Gastrocnemius medialis (tissue), 4 donors: ENCODE measurements around the gene SULT6B1. TPM values are rescaled to one million over a fixed set of nuclear protein-coding genes. Genes with fewer than 3 reads are reported as not detected.
"Not testable (repeated sequence)": the region's sequence is repeated elsewhere in the genome, so short reads cannot be mapped to it uniquely, and the experiment has no call there.

ENCODE experiments used
- ATAC-seq, 2 donors: fragments of 150-250 bp; one replicate each; pipeline ENCODE4 v1.9.1; 2016
- DNase-seq, 2 donors: peaks; one replicate each; pipeline ENCODE4 v3.0.0-alpha.2; 2019
- H3K27ac ChIP-seq, 4 donors: fragments of 200-600 bp; sonication (generic); 1 replicate in 1 of 4; 2 replicates in 3 of 4; pipeline ENCODE4 v1.5.1; 2016 to 2018; ENCODE audit warnings: mild to moderate bottlenecking in 2 of 4, moderate library complexity in 1 of 4
- H3K27me3 ChIP-seq, 3 donors: fragments of 200-600 bp; sonication (generic) in 2 of 3; 1 replicate in 1 of 3; 2 replicates in 2 of 3; pipeline versions ENCODE4 v1.5.1 to v1.6.0; 2016 to 2019; ENCODE audit warnings: mild to moderate bottlenecking in 1 of 3, moderate library complexity in 1 of 3
- H3K36me3 ChIP-seq, 2 donors: fragments of 200-600 bp; sonication (generic) in 1 of 2; one replicate each; pipeline ENCODE4 v1.5.1; 2017 to 2018
- H3K4me1 ChIP-seq, 2 donors: fragments of 200-600 bp; sonication (generic) in 1 of 2; one replicate each; pipeline ENCODE4 v1.5.1; 2016 to 2017; ENCODE audit warnings: mild to moderate bottlenecking in 2 of 2
- H3K4me3 ChIP-seq, 4 donors: fragments of 200-600 bp; sonication (generic) in 3 of 4; 1 replicate in 1 of 4; 2 replicates in 3 of 4; pipeline ENCODE4 v1.5.1; 2016 to 2019; ENCODE audit warnings: mild to moderate bottlenecking in 2 of 4
- H3K9me3 ChIP-seq, 3 donors: fragments of 200-600 bp; sonication (generic) in 2 of 3; 1 replicate in 1 of 3; 2 replicates in 2 of 3; pipeline ENCODE4 v1.5.1; 2016 to 2019
- CTCF ChIP-seq, 5 experiments: fragments of 450-650 bp in 3 of 5; fragments of 200-600 bp in 2 of 5; sonication (generic) in 2 of 5; IDR thresholded peaks in 4 of 5; conservative IDR thresholded peaks in 1 of 5; 1 replicate in 4 of 5; 2 replicates in 1 of 5; pipeline ENCODE4 v1.5.1; 2016 to 2019; ENCODE audit warnings: antibody characterized with exemption in 5 of 5, mild to moderate bottlenecking in 3 of 5, moderate library complexity in 3 of 5
- POLR2A ChIP-seq, 2 donors: fragments of 450-650 bp; IDR thresholded peaks; one replicate each; pipeline ENCODE4 v1.6.1; 2017; ENCODE audit warnings: antibody characterized with exemption in 2 of 2, mild to moderate bottlenecking in 2 of 2, moderate library complexity in 2 of 2
- in situ Hi-C, 4 donors: fragments of 200-750 bp; cut with MboI; loops; one replicate each; pipeline versions ENCODE4 v1.15.0 to v1.8.0; 2017; ENCODE audit warnings: low sequenced_read_pairs in 4 of 4
- intact Hi-C: fragments of 100-400 bp; cut with DNase I; formaldehyde crosslinking; loops from one replicate; pipeline ENCODE4 v1.15.1; 2023; ENCODE audit warnings: low total_unique reads
- total RNA-seq, 4 donors: library from RNA; depleted of rRNA; stranded (reverse); fragments of >200 nt; gene quantifications; one replicate each; pipeline versions ENCODE4 v1.1.0 to v1.2.3, GENCODE V29; 2016

Gene SULT6B1
- total RNA-seq, 4 donors from 2014 or later = not detected

GRCh38 chr2:37228788-37229187, 40.3 kb upstream of the SULT6B1 start:
- TF ChIP-seq POLR2A (IDR thresholded peaks at IDR 0.05) (no peak), CTCF (IDR thresholded peaks at IDR 0.05 in 4 of 5, conservative IDR thresholded peaks at IDR 0.05 in 1 of 5) (no peak)
- H3K4me1 ChIP-seq = peaks cover 29 to 36% of the 10 kb centered on the region in 2 donors
- in situ Hi-C loops = no loop called here

GRCh38 chr2:37226863-37227262, 38.4 kb upstream of the SULT6B1 start:
- in situ Hi-C loops = no loop called here

More at GRCh38 chr2:37228788-37229187, 40.3 kb upstream of the SULT6B1 start:
- Histone ChIP-seq H3K9me3 (no peaks in the 10 kb centered on the region), H3K27me3 (no peaks in the 10 kb centered on the region), H3K36me3 (peaks cover 0 to 24% of the 10 kb centered on the region in 2 donors), H3K4me3 (no peak overlapping the region), H3K27ac (no peak overlapping the region)
- intact Hi-C loops = no loop called here
- ATAC-seq (no peak), DNase-seq (no peak)

GRCh38 chr2:37225129-37225528, 36.7 kb upstream of the SULT6B1 start:
- H3K4me1 ChIP-seq = peaks cover 11 to 20% of the 10 kb centered on the region in 2 donors
- ATAC-seq, in situ Hi-C loops, H3K4me3 ChIP-seq, DNase-seq, H3K27me3 ChIP-seq, H3K27ac ChIP-seq, H3K9me3 ChIP-seq, intact Hi-C loops: not testable (repeated sequence)
- peaks cover 2 to 56% of the 10 kb centered on the region in 2 donors for H3K36me3 ChIP-seq

More at GRCh38 chr2:37226863-37227262, 38.4 kb upstream of the SULT6B1 start:
- DNase-seq = no peak
- no peaks in the 10 kb centered on the region for H3K27me3 ChIP-seq
- H3K9me3 ChIP-seq = no peaks in the 10 kb centered on the region
- H3K27ac ChIP-seq = no peak overlapping the region
- peaks cover 0 to 41% of the 10 kb centered on the region in 2 donors for H3K36me3 ChIP-seq
- ATAC-seq = no peak
- TF ChIP-seq POLR2A (IDR thresholded peaks at IDR 0.05) (no peak), CTCF (IDR thresholded peaks at IDR 0.05 in 4 of 5, conservative IDR thresholded peaks at IDR 0.05 in 1 of 5) (no peak)
- peaks cover 16 to 24% of the 10 kb centered on the region in 2 donors for H3K4me1 ChIP-seq
- intact Hi-C loops = no loop called here
- no peak overlapping the region for H3K4me3 ChIP-seq

GRCh38 chr2:37224063-37224462, 35.6 kb upstream of the SULT6B1 start:
- in situ Hi-C loops = no loop called here
- Histone ChIP-seq H3K27ac (no peak overlapping the region), H3K9me3 (no peaks in the 10 kb centered on the region), H3K4me1 (peaks cover under 1 to 9% of the 10 kb centered on the region in 2 donors), H3K4me3 (no peak overlapping the region), H3K36me3 (peaks cover 2 to 67% of the 10 kb centered on the region in 2 donors), H3K27me3 (no peaks in the 10 kb centered on the region)
- TF ChIP-seq CTCF (IDR thresholded peaks at IDR 0.05 in 4 of 5, conservative IDR thresholded peaks at IDR 0.05 in 1 of 5) (no peak), POLR2A (IDR thresholded peaks at IDR 0.05) (no peak)
- intact Hi-C loops = no loop called here
- ATAC-seq = no peak
- DNase-seq = no peak

- Histone ChIP-seq H3K4me3 (no peak overlapping the region), H3K27me3 (no peaks in the 10 kb centered on the region), H3K36me3 (peaks cover 2 to 68% of the 10 kb centered on the region in 2 donors), H3K9me3 (no peaks in the 10 kb centered on the region), H3K27ac (no peak overlapping the region), H3K4me1 (peaks cover 0 to 5% of the 10 kb centered on the region in 2 donors)
- no peak for ATAC-seq
- DNase-seq = no peak
- in situ Hi-C loops (no loop called here), intact Hi-C loops (no loop called here)
- no peak for TF ChIP-seq CTCF (IDR thresholded peaks at IDR 0.05 in 4 of 5, conservative IDR thresholded peaks at IDR 0.05 in 1 of 5)
- TF ChIP-seq POLR2A (IDR thresholded peaks at IDR 0.05) = no peak
Observed at GRCh38 chr2:37223131-37223530, 34.7 kb upstream of the SULT6B1 start.
